HK-2 (cell line): ENCODE data around the gene ADGRV1.
"Not testable (repeated sequence)": the region's sequence is repeated elsewhere in the genome, so short reads cannot be mapped to it uniquely, and the experiment has no call there.

Experiments used
- DNase-seq: peaks from one replicate; pipeline ENCODE4 v3.0.0-alpha.2; 2018; ENCODE audit not compliant: unreplicated experiment

ADGRV1 gene

GRCh38 chr5:90645024-90645610 lies 86.5 kb downstream of the ADGRV1 start:
- DNase-seq: peak; percentile 5

- no peak for DNase-seq
These were observed 92.2 kb downstream of the ADGRV1 start for GRCh38 chr5:90650767-90651166.

- DNase-seq: no peak
These were observed 95.6 kb downstream of the ADGRV1 start for GRCh38 chr5:90654215-90654614.

- no peak for DNase-seq
These were observed 96.8 kb downstream of the ADGRV1 start for GRCh38 chr5:90655423-90655822.

- DNase-seq: no peak
These were observed 98.4 kb downstream of the ADGRV1 start for GRCh38 chr5:90657030-90657429.

- no peak for DNase-seq
These were observed 99.2 kb downstream of the ADGRV1 start for GRCh38 chr5:90657788-90658187.

GRCh38 chr5:90658620-90659019 lies 100.0 kb downstream of the ADGRV1 start:
- no peak for DNase-seq

GRCh38 chr5:90668079-90668565 lies 109.5 kb downstream of the ADGRV1 start:
- not testable (repeated sequence) for DNase-seq

GRCh38 chr5:90675222-90675621 lies 116.6 kb downstream of the ADGRV1 start:
- no peak for DNase-seq

GRCh38 chr5:90680921-90681563 lies 122.4 kb downstream of the ADGRV1 start:
- DNase-seq: no peak

- no peak for DNase-seq
These were observed 123.7 kb downstream of the ADGRV1 start for GRCh38 chr5:90682278-90682677.

GRCh38 chr5:90685425-90686022 lies 126.9 kb downstream of the ADGRV1 start:
- DNase-seq: no peak

GRCh38 chr5:90686363-90686762 lies 127.8 kb downstream of the ADGRV1 start:
- not testable (repeated sequence) for DNase-seq

- DNase-seq: not testable (repeated sequence)
These were observed 128.9 kb downstream of the ADGRV1 start for GRCh38 chr5:90687458-90687857.

- no peak for DNase-seq
These were observed 130.5 kb downstream of the ADGRV1 start for GRCh38 chr5:90689064-90689463.

- DNase-seq: no peak
These were observed 131.7 kb downstream of the ADGRV1 start for GRCh38 chr5:90690307-90690706.

GRCh38 chr5:90691533-90691932 lies 132.9 kb downstream of the ADGRV1 start:
- DNase-seq: no peak

- DNase-seq: no peak
These were observed 137.6 kb downstream of the ADGRV1 start for GRCh38 chr5:90696153-90696552.

GRCh38 chr5:90700299-90700698 lies 141.7 kb downstream of the ADGRV1 start:
- no peak for DNase-seq

- no peak for DNase-seq
These were observed 145.3 kb downstream of the ADGRV1 start for GRCh38 chr5:90703932-90704331.

GRCh38 chr5:90707698-90708097 lies 149.1 kb downstream of the ADGRV1 start:
- no peak for DNase-seq

- peak; percentile 35 for DNase-seq
These were observed 150.9 kb downstream of the ADGRV1 start for GRCh38 chr5:90709323-90710155.
